ENCODE data around the gene RFLNA. TPM values are rescaled to one million over a fixed set of nuclear protein-coding genes. Genes with fewer than 3 reads are reported as not detected.

The RFLNA gene
- total RNA-seq, 4 donors from 2014 or later, result 0.15 to 1.1 (median 0.23) TPM

- H3K4me3 ChIP-seq, result no peak overlapping the region
- no peak for TF ChIP-seq CTCF (IDR thresholded peaks at IDR 0.05 in 4 of 5, conservative IDR thresholded peaks at IDR 0.05 in 1 of 5)
- TF ChIP-seq POLR2A (IDR thresholded peaks at IDR 0.05), result no peak
- in situ Hi-C loops (cut with MboI; ENCODE audit: low sequenced_read_pairs in 4 of 4) (no loop called here), intact Hi-C loops (cut with DNase I; ENCODE audit: low total_unique reads) (no loop called here)
- DNase-seq, result no peak
- no peak overlapping the region for H3K27ac ChIP-seq
- no peaks in the 10 kb centered on the region for H3K36me3 ChIP-seq
- H3K4me1 ChIP-seq, result no peaks in the 10 kb centered on the region
- H3K9me3 ChIP-seq, result no peaks in the 10 kb centered on the region
- ATAC-seq, result no peak
- peaks cover 0 to 5% (median 0%) of the 10 kb centered on the region in 3 donors for H3K27me3 ChIP-seq
These were observed 30.7 kb upstream of the RFLNA start for GRCh38 chr12:124264089-124264795.

GRCh38 chr12:124264879-124265278 lies 30.0 kb upstream of the RFLNA start:
- no peak overlapping the region for H3K4me3 ChIP-seq
- H3K27me3 ChIP-seq, result peaks cover 0 to 2% (median 0%) of the 10 kb centered on the region in 3 donors
- H3K4me1 ChIP-seq, result no peaks in the 10 kb centered on the region
- in situ Hi-C loops (cut with MboI; ENCODE audit: low sequenced_read_pairs in 4 of 4), result no loop called here
- intact Hi-C loops (cut with DNase I; ENCODE audit: low total_unique reads), result no loop called here
- no peak for ATAC-seq
- no peaks in the 10 kb centered on the region for H3K9me3 ChIP-seq
- H3K27ac ChIP-seq, result no peak overlapping the region
- no peaks in the 10 kb centered on the region for H3K36me3 ChIP-seq
- TF ChIP-seq CTCF (IDR thresholded peaks at IDR 0.05 in 4 of 5, conservative IDR thresholded peaks at IDR 0.05 in 1 of 5) (no peak), POLR2A (IDR thresholded peaks at IDR 0.05) (no peak)
- DNase-seq, result no peak

- Histone ChIP-seq H3K4me3 (no peak overlapping the region), H3K27me3 (no peaks in the 10 kb centered on the region), H3K36me3 (no peaks in the 10 kb centered on the region), H3K9me3 (no peaks in the 10 kb centered on the region), H3K27ac (no peak overlapping the region), H3K4me1 (no peaks in the 10 kb centered on the region)
- intact Hi-C loops (cut with DNase I; ENCODE audit: low total_unique reads) (no loop called here), in situ Hi-C loops (cut with MboI; ENCODE audit: low sequenced_read_pairs in 4 of 4) (no loop called here)
- TF ChIP-seq POLR2A (IDR thresholded peaks at IDR 0.05) (no peak), CTCF (IDR thresholded peaks at IDR 0.05 in 4 of 5, conservative IDR thresholded peaks at IDR 0.05 in 1 of 5) (no peak)
- DNase-seq (no peak), ATAC-seq (no peak)
These were observed 27.6 kb upstream of the RFLNA start for GRCh38 chr12:124267205-124267778.

- no peaks in the 10 kb centered on the region for H3K27me3 ChIP-seq
- no peaks in the 10 kb centered on the region for H3K9me3 ChIP-seq
- H3K36me3 ChIP-seq, result no peaks in the 10 kb centered on the region
- in situ Hi-C loops (cut with MboI; ENCODE audit: low sequenced_read_pairs in 4 of 4), result no loop called here
- no peaks in the 10 kb centered on the region for H3K4me1 ChIP-seq
- H3K27ac ChIP-seq, result no peak overlapping the region
- no peak overlapping the region for H3K4me3 ChIP-seq
- TF ChIP-seq CTCF (IDR thresholded peaks at IDR 0.05 in 4 of 5, conservative IDR thresholded peaks at IDR 0.05 in 1 of 5) (no peak), POLR2A (IDR thresholded peaks at IDR 0.05) (no peak)
- intact Hi-C loops (cut with DNase I; ENCODE audit: low total_unique reads), result no loop called here
- DNase-seq (no peak), ATAC-seq (no peak)
These were observed 24.2 kb upstream of the RFLNA start for GRCh38 chr12:124270671-124271070.
